Esophagus muscularis mucosa (tissue), 4 donors: ENCODE data around the gene HIBCH. TPM values are rescaled to one million over a fixed set of nuclear protein-coding genes. Genes with fewer than 3 reads are reported as not detected.

ENCODE experiments used
- DNase-seq: peaks from one replicate; pipeline ENCODE4 v3.0.0-alpha.2; 2017; ENCODE audit errors: extremely low spot score
- H3K27ac ChIP-seq, 4 donors: fragments of 200-600 bp; sonication (generic); replicated peaks in 1 of 4; 1 replicate in 3 of 4; 2 replicates in 1 of 4; pipeline ENCODE4 v1.5.1; 2016 to 2019; ENCODE audit warnings: mild to moderate bottlenecking in 1 of 4
- H3K27me3 ChIP-seq, 4 donors: fragments of 200-600 bp; sonication (generic); one replicate each; pipeline versions ENCODE4 v1.5.1 to v1.6.0; 2016 to 2019
- H3K36me3 ChIP-seq, 4 donors: fragments of 200-600 bp; sonication (generic); one replicate each; pipeline ENCODE4 v1.5.1; 2016 to 2019
- H3K4me1 ChIP-seq, 4 donors: fragments of 200-600 bp; sonication (generic); one replicate each; pipeline ENCODE4 v1.5.1; 2016 to 2019
- H3K4me3 ChIP-seq, 4 donors: fragments of 200-600 bp; sonication (generic); 1 replicate in 2 of 4; 2 replicates in 2 of 4; pipeline ENCODE4 v1.5.1; 2016 to 2019; ENCODE audit warnings: mild to moderate bottlenecking in 4 of 4, moderate library complexity in 1 of 4
- H3K9me3 ChIP-seq, 4 donors: fragments of 200-600 bp; sonication (generic); 1 replicate in 3 of 4; 2 replicates in 1 of 4; pipeline ENCODE4 v1.5.1; 2016 to 2019
- CTCF ChIP-seq, 3 experiments: fragments of 200-600 bp in 2 of 3; fragments of 450-650 bp in 1 of 3; sonication (generic) in 2 of 3; IDR thresholded peaks; one replicate each; pipeline ENCODE4 v1.5.1; 2017 to 2019; ENCODE audit warnings: antibody characterized with exemption in 3 of 3, mild to moderate bottlenecking in 2 of 3, moderate library complexity in 1 of 3
- EP300 ChIP-seq: sonication (generic); formaldehyde crosslinking; IDR thresholded peaks from one replicate; pipeline ENCODE4 v1.6.1; 2017; ENCODE audit warnings: antibody characterized with exemption
- POLR2A ChIP-seq: fragments of 450-650 bp; IDR thresholded peaks from one replicate; pipeline ENCODE4 v1.6.1; 2017; ENCODE audit warnings: antibody characterized with exemption, moderate library complexity, mild to moderate bottlenecking, low read depth
- POLR2AphosphoS5 ChIP-seq, 2 donors: sonication (generic); formaldehyde crosslinking; IDR thresholded peaks; one replicate each; pipeline ENCODE4 v1.6.1; 2017; ENCODE audit warnings: antibody characterized with exemption in 2 of 2
- WGBS: methylation state at CpG from one replicate; pipeline ENCODE4 v1.1.5; 2018; 5-methylcytosine and 5-hydroxymethylcytosine counted together
- intact Hi-C: fragments of 100-400 bp; cut with DNase I; formaldehyde crosslinking; loops from one replicate; pipeline ENCODE4 v1.15.1; 2023
- total RNA-seq, 4 donors: library from RNA; depleted of rRNA; stranded (reverse); fragments of >200 nt; gene quantifications; one replicate each; pipeline versions ENCODE4 v1.1.0 to v1.2.1, GENCODE V29; 2016

Gene HIBCH
- total RNA-seq, 4 donors from 2014 or later = 12.3 to 20.2 (median 15.5) TPM

DNA sequence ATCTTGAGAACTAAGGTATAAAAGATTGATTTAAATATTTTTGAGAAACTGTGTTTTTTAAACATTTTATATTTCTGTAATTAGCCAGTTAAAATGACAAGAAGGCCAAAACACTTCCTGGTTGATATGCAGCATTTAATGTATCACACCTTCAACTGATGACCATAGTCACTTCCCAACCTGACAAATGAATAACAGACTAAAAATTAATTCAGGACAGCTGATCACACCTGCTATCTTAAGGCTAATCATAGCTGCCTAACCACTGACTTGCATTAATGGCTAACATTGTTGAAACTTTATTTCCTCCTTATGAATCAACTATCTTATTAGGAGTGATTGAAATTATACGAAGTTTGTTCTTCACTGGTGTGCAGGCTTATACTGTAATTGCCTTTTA lies 131.3 kb downstream of the HIBCH start:
- intact Hi-C loops = no loop called here
- TF ChIP-seq CTCF (IDR thresholded peaks at IDR 0.05) = no peak
- TF ChIP-seq EP300 = no peak
- no peak for TF ChIP-seq POLR2A
- TF ChIP-seq POLR2AphosphoS5 (IDR thresholded peaks at IDR 0.05) = no peak
- 50% methylated on average over 1 of the region's 1 CpG for WGBS

GRCh38 chr2:190186238-190186637 lies 133.4 kb downstream of the HIBCH start:
- Histone ChIP-seq H3K27ac (no peak overlapping the region), H3K4me1 (peaks cover 2 to 21% (median 13%) of the 10 kb centered on the region in 4 donors)
- intact Hi-C loops = no loop called here

More for the DNA sequence above, 131.3 kb downstream of the HIBCH start:
- no peaks in the 10 kb centered on the region for H3K27me3 ChIP-seq
- no peak for DNase-seq
- H3K4me3 ChIP-seq = no peak overlapping the region
- H3K36me3 ChIP-seq = no peaks in the 10 kb centered on the region
- no peak overlapping the region for H3K27ac ChIP-seq
- no peaks in the 10 kb centered on the region for H3K9me3 ChIP-seq
- H3K4me1 ChIP-seq = peaks cover 0 to under 1% (median 0%) of the 10 kb centered on the region in 4 donors

GRCh38 chr2:190185380-190185779 lies 134.2 kb downstream of the HIBCH start:
- H3K36me3 ChIP-seq = no peaks in the 10 kb centered on the region
- H3K27ac ChIP-seq = no peak overlapping the region
- peaks cover 2 to 30% (median 20%) of the 10 kb centered on the region in 4 donors for H3K4me1 ChIP-seq
- no peak for TF ChIP-seq EP300
- TF ChIP-seq POLR2AphosphoS5 (IDR thresholded peaks at IDR 0.05) = no peak
- no peak for TF ChIP-seq POLR2A
- no peak for TF ChIP-seq CTCF (IDR thresholded peaks at IDR 0.05)
- H3K4me3 ChIP-seq = no peak overlapping the region
- no peak for DNase-seq
- H3K27me3 ChIP-seq = no peaks in the 10 kb centered on the region
- intact Hi-C loops = no loop called here
- H3K9me3 ChIP-seq = no peaks in the 10 kb centered on the region
- WGBS = 96% methylated on average over 2 of the region's 2 CpGs

More at GRCh38 chr2:190186238-190186637, 133.4 kb downstream of the HIBCH start:
- no peak for DNase-seq
- WGBS = 81% methylated on average over 3 of the region's 3 CpGs
- Histone ChIP-seq H3K9me3 (no peaks in the 10 kb centered on the region), H3K4me3 (no peak overlapping the region), H3K36me3 (no peaks in the 10 kb centered on the region), H3K27me3 (no peaks in the 10 kb centered on the region)
- TF ChIP-seq POLR2AphosphoS5 (IDR thresholded peaks at IDR 0.05) (no peak), POLR2A (no peak), EP300 (no peak)

DNA sequence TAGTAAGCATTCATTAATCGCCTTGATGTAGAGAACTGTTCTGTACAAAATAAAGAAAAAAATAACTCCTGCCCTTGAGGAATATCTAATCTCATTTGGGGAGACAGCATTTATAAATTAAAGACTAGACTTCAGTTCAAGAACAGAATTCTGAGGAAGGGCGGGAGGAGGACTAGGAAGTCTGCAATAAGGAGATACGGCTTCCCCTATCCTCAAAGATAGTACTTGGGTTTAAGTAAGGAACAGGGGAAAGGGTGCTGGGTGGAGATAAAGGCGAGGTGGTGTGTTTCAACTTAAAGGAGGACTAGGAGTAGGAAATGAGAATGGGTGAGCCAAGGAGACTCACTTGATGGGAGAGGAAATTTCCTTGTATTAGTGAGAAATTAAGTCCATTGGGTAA lies 135.2 kb downstream of the HIBCH start:
- Histone ChIP-seq H3K4me1 (peaks cover 2 to 38% (median 29%) of the 10 kb centered on the region in 4 donors), H3K36me3 (no peaks in the 10 kb centered on the region), H3K27me3 (no peaks in the 10 kb centered on the region), H3K27ac (peak overlapping the region in 2 of 4 donors; percentile 3 to 9), H3K9me3 (no peaks in the 10 kb centered on the region), H3K4me3 (no peak overlapping the region)
- TF ChIP-seq CTCF (IDR thresholded peaks at IDR 0.05) (no peak), EP300 (no peak), POLR2AphosphoS5 (IDR thresholded peaks at IDR 0.05) (no peak), POLR2A (no peak)
- intact Hi-C loops = no loop called here
- DNase-seq = no peak
- WGBS = 77% methylated on average over 4 of the region's 4 CpGs

DNA sequence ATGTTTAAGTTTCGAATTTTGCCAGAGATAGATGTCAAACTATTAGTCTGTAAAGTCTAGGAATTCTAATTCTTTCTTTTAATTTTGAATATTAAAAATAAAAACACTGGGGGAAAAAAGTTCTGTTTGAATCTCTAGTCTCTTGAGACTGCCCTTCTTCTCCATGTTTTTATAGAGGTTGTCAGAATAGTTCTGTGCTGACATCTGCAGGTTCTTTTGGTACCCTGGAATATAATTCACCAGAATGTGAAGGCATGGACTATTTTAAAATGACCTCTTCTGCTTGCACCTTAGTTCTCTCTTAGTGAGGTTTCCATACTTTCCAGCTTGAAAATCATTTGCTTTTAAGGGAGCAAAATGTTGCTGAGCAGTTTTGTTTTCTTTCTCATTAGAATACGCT lies 136.1 kb downstream of the HIBCH start:
- intact Hi-C loops = no loop called here
- no peaks in the 10 kb centered on the region for H3K9me3 ChIP-seq
- no peak for DNase-seq
- H3K27ac ChIP-seq = peak overlapping the region in 2 of 4 donors; percentile 16 to 45
- H3K36me3 ChIP-seq = no peaks in the 10 kb centered on the region
- TF ChIP-seq POLR2AphosphoS5 (IDR thresholded peaks at IDR 0.05) (no peak), CTCF (IDR thresholded peaks at IDR 0.05) (peak in 1 of 3 experiments; percentile 16), EP300 (no peak), POLR2A (no peak)
- WGBS = 74% methylated on average over 2 of the region's 2 CpGs
- peak overlapping the region in 1 of 4 donors; percentile 0 for H3K4me3 ChIP-seq
- H3K4me1 ChIP-seq = peaks cover 2 to 42% (median 33%) of the 10 kb centered on the region in 4 donors
- no peaks in the 10 kb centered on the region for H3K27me3 ChIP-seq
